ENCODE results near the gene SPOCK2.

The SPOCK2 gene

DNA sequence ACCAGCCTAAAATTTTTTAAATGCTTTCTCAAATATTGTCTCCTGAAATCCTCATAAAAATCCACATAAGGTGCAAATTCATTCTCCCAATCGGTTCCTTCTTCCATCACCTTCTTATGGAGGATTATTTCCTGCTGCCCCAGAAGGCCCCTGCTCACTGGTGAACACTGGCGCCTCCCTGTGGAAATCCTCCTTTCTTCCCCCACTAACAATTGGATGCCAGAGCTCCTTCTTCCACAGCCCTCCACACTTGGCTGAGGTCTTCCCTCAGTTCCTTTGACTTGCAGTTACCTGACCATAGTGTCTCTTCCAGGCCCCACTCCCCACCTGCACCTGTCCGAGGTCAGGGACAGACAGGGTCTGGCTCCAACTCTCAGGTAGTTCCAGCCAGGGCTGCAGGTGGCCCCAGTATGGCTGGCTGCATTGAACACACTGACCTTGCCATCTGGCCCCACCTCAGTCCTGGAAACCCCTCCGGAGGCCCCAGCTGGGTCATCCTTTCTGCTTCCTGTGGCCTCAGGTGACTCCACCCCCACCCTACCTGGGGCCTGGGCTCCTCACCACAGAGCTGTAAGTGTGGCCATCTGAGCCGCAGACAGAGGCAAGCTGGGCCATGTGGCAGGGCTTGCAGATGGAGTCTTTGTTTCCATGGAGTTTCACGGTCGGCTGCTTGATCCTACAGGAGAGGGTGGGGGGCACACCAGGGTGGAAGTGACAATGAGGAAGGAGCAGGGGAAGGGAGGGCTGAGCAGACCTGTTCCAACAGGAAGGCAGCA is 18.4 kb downstream of the SPOCK2 start:
- no peak for DNase-seq

DNA sequence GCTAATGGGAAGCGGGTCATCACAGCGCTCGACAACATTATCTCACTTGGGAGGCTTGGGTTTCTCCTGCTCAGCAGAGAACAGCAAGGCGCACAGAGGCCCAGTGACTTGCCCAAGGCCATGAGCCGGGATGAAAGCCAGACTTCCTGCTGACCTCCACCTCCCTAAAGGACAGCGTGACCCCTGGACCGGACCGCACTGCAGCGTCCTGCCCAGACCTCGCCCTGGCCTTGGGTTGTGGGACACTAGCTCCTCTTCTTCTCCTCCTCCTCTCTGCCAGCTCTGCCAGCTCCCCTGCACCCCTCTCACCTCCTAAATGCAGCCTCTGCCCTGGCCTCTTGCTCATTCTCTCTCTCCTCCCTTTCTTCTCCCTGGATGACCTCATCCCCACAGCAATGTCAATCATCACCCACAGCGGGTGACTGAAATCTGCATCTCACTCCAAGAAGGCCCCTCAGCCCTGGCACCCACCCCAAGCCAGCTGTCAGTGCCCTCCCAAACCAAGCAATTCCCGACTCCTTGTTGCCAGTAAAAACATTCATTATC is 19.4 kb downstream of the SPOCK2 start:
- no peak for DNase-seq

DNA sequence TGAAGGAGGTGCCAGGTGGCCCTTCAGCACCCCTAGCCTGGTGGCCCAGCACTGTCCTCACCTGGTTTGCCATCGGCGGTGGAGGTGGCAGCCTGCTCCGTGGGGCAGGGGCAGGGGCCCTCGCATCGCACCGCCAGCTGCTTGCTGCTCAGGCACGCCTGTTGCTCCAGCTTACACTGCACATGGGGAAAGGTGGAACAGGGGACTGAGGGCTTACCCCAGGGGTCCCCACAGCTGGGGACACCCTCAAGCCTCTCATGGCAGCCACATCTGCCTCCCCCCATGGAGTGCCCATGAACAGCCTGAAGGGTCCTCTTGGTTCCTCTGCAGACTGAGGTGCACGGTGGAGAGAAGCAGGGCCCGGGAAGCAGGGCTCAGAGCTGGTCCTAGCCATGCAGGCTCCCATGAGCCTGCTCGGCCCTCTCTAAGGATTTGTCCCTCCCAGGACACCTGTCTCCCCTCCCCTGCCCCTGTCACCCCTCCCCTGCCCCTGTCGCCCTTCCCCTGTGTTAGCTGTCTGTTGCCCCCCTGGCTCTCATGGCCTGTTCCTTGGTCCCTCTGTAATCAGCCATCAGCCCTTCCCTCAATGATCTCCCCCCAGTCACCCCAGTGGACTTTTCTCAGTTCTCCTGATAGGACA is 20.1 kb downstream of the SPOCK2 start:
- no peak for DNase-seq

DNA sequence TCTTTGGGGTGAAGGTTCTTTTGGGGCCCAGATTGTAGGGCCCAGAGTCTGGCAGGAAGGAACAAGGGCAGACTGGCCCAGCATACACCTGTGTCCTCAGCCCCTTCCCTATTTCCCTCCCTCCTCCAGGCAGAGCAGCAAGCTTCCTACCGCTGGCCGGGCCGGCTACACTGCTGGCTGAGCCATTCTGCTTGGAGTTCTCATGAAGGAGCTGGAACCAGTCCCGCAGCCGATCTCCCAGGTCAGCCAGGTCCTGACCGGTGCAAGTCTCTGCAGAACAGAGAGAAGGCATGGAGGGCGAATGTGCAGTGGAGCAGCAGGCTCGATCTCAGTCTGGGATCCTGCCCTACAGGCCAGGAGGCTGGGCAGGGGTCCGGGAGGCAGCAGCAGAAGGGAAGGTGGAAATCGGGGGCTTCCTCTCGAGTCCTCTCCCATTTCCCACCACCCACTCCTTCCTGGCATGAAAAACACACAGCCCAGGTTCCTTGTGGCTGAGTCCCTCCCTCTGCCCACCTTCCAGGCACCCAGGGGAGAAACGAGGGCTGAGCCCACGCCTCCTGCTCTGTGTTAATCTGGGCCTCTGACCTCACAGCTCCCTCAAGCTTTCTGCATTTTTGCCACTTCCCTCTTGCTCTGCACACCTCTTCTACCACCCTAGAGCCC is 20.8 kb downstream of the SPOCK2 start:
- no peak for DNase-seq

DNA sequence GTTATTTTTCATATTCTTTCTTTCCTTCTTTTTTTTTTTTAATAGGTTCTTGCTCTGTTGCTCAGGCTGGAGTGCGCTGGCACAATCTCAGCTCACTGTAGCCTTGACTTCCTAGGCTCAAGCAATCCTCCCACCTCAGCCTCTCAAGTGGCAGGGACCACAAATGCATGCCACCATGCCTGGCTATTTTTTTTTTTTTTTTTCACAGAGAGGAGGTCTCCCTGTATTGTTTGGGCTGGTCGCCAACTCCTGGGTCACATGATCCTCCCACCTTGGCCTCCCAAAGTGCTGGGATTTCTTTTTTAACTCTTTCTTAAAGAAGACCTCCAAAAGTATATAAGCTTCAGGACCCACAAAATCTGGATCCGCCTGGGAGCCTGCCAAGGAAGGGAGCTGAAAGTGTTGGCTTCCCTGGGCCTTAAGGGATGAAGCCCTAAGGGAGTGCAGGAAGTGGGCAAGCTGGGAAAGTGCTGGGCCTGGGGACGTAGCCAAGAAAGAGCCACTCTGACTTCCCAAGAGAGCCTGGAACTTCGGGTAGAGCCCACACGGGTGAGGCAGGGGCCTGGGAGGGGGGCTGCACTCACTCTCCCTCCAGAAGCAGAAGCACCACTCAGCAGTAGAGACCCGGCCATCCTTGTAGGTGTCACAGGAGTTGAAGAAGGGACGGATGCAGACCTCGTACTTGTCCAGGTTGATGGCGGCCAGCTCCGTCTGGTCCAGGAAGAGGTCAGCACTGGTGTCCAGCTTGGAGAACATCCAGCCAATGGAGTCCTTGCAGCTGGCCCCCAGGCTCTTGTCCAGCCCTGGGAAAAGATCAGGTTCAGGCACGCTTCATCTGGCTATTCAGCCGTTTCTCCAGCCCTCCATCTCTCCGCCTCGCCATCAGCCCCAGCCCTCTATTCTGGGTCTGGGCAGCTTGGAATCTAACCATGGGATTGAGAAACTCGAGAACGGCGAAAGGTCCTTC is 21.8 kb downstream of the SPOCK2 start:
- no peak for DNase-seq

DNA sequence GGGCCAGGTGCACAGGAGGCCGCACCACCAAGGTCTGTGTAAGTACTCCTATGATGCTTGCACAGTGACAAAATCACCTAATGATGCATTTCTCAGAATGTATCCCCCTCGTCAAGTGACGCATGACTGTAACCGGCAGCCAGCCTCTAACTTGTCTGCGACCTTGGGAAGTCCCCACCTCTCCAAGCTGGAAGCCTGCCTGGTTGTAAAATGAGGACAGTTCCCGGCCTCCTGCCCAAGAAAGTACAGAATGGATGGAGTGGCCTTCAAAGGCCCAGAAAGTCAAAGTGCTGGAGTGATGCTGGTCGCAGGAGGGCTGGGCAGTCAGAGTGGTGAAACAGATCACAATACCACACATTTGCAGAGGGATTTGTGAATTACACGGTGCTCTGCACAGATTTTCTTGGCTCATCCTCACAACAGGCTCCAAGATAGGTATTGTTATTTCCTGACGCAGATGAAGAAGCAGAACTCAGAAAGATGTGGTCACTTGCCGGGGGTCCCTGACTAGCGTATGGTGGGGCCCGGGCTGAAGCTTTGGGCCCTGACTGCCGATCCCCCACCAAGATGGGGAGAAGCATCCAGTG is 22.8 kb downstream of the SPOCK2 start:
- no peak for DNase-seq

DNA sequence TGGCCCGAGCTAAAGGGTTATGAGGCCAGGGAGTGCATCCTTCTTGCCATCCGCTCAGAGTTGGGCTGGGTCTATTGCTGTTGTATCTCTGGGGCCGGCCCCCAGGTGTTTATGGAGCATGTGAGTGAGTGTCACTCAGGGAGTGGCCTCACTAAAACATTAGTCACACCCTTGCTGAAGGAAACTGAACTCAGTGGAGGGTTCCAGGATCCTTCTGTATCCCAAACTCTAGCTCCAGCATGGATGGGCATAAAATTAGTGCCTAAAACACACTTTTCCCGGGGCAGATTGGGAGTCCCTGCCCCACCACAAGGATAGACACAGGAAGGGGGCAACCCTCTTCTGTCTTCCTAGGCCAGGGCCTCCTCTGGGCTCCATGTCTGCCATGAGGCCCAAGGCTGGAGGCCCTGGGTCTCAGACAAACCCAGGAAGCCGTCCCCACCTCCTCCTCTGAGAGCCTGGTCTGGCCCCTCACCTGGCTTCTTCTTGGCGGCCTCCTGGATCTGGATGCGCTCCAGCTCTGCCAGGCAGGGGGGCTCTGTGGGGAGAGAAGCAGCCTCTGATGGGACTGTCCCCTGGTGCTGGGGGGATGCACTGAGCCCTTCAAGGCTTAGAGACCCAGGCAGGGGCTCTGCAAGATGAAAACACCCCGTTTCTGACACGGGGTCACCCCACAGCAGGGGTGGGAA is 24.5 kb downstream of the SPOCK2 start:
- no peak for DNase-seq

DNA sequence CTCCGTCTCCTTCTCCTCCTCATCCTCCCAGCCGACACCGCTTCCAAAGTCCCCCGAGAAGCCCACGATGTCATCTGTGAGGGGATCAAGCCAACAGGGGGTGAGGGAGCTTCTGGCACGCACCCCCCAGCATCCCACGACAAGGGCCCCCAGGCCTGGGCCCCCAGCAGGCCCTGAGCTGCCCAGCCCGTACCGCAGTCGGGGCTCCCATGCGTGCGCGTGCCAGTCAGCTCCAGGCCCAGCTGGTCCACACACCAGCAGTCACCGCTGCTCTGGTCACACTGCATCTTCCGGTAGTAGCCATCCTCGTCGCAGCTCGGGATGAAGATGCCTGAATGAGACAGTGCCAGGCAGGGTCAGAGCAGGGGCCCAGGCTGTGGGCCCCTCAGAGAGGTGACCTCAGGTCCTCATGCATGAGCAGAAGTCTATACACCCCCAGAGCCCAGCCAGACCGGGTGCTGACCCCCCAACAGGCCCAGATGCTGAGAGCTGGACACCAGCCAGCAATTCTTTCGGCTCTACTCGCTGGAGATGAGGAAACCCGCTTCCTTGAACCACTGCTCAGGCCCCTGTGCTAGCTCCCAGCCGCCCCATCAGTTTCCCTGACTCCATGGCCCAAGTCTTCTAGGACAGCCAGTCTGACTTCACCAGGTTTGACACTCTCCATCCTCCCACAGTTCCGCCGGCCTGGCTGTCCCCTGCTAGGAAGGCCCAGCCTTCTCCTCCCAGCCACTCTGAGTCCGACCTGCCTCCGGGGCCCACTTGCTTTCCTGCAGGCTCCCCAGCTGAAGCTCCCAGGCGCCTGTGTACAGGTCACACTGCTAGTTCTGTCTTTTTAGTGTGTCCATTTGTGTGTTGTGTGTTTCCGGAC is 25.3 kb downstream of the SPOCK2 start:
- DNase-seq = no peak

DNA sequence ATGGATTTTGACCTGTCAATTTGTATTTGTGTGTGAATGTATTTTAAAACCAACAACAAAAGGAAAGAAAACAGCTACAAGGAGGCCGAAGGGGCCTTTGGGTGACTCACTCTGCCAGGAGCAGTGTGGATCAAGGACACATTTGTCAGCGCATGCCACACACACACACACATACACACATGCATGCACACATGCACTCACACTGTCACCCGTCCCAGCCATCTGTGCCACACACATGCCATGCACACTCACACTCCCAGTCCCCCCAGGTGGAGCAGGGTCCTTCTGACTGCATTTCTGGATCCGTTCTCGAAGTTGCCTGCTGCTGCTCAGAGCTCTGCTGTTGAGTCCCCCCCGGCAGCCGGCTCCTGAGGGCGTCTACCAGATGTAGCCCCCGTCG is 26.0 kb downstream of the SPOCK2 start:
- no peak for DNase-seq

DNA sequence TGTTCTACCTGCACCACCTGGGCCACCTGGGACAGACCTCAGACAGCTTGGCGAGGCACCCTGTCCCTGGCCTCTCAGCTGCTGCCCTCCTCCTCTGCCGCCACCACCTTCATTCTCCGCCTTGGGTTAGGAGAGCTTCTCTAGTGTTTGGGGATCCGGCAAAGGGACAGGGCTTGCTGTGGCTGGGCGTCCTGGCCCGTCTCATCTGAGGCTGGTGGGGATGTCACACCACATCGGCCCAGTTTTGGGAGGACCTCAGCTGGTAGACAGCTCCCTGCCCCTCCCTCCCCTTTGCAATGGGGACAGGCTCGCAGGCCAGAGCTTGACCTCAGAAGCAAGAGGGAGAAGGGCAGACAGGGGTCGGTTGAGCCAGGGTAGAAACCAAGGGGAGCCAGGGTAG is 26.4 kb downstream of the SPOCK2 start:
- no peak for DNase-seq

DNA sequence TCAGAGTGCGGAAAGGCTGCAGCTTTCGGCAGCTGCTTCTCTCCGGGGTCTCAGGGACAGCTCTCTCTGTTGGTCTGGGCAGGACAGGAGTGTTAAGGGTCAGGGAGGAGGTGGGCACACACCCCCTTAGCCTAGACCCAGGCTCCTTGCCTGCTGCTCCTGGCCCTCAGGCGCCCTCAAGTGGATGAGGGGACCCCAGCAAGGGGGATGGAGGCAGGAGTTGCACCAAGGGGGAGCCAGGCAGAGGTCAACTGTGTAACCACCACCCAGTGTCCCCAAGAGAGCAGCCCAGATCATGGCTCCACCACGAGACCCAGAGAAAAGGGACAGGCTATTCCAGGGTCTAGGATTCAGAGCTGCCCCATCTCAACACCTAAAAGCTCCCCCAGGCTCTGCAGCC is 26.9 kb downstream of the SPOCK2 start:
- no peak for DNase-seq

DNA sequence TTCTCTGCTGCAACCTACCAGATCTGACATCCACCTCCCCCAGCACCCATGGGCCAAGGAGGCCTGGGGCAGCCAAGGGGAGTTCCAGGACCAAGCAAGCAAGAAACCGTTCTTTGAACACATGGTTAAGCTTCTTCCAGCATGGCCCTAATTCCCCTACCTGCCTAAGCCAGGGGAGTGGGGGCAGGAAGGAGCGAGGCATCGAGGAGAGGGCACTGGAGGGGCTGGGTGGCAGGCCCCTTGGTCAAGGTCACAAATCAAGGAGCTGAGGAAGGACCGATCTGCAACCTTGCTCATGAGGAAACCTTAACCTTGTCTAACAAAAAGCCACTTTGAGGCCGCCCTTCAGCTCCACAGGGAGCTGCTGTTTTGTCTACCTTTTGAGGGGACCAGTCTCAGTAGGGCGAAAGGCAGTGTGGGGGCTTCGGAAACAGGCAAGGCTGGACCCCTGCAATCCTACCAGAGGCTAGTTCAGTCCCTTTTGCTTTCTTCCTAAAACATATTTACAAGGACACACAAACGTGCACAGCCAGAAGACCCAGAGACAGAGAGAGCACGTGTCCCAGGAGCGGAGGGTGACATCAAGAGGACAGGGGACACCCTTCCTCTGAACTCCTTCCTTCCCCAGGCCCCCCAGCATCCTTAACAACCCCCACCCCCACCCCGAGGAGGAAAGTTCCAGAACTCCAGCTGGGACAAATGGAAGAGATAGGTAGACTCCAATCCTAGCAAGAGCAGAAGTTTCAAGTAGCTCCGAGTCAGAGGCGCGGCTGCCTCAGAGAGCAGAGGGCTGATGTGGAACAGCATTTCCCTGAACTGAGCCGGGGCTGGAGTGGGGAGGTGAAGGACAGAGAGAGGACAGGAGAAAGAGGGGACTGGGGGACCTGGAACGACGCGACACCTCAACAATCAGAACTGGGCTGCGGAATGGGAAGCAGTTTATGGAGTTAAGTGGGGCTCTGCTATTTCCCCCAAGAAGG is 28.2 kb downstream of the SPOCK2 start:
- DNase-seq = no peak

DNA sequence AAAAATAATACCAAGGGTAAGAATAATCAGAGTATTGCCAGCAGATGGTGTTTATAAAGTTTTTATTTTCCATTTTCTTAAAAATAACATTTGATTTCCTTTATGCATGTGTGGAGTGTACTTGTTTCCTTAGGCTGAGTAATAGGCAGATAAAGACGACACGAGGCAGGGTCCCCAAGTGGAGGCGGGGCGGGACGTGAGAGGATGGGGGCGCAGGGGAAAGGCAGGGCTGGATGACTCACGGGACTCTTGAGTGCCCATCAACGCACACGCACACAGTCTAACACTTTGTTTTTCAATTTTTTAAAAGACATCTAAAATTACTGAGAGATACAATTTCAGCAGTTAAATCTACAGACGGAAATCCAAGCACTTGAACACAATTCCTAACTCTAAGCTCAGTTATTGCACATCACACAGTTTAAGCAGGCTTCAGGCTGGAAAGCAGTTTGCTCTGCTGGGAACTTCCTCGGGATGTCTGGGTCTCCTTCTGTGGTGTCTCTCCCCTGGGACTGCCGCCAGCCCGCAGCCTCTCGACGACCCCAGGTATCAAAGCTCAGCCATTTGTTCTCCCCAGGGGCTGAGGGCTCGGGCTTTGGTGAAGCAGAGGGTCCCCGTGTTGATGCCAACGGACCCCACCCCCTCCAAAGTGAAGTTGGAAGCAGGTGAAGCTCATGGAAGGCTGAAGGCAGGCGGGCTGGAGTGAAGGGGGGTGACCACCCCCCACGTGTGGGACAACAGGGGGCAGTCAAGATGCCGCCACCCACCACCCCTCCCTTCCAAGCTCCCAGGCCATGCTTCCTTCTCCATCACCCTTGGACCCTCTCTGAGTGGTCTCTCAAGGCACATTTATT is 29.1 kb downstream of the SPOCK2 start:
- no peak for DNase-seq

DNA sequence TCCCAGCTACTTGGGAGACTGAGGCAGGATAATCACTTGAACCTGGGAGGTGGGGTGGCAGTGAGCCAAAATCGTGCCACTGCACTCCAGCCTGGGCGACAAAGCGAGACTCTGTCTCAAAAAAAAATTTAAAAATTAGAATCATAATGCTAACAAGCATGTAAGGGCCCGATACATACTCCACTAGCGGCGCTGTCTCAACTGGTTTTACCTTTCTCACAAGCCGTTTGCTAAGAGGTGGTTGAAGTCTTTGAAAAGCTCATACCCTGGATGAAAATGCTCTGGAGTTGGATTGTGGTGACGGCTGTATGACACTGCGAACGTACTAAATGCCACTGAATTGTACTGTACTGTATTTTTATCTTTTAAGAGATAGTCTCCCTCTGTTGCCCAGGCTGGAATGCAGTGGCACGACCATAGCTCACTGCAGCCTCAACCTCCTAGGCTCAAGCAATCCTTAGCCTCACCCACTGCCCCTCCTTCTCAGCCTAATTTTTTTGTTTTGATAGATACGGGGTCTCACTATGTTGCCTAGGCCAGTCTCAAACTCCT is 29.9 kb downstream of the SPOCK2 start:
- no peak for DNase-seq

DNA sequence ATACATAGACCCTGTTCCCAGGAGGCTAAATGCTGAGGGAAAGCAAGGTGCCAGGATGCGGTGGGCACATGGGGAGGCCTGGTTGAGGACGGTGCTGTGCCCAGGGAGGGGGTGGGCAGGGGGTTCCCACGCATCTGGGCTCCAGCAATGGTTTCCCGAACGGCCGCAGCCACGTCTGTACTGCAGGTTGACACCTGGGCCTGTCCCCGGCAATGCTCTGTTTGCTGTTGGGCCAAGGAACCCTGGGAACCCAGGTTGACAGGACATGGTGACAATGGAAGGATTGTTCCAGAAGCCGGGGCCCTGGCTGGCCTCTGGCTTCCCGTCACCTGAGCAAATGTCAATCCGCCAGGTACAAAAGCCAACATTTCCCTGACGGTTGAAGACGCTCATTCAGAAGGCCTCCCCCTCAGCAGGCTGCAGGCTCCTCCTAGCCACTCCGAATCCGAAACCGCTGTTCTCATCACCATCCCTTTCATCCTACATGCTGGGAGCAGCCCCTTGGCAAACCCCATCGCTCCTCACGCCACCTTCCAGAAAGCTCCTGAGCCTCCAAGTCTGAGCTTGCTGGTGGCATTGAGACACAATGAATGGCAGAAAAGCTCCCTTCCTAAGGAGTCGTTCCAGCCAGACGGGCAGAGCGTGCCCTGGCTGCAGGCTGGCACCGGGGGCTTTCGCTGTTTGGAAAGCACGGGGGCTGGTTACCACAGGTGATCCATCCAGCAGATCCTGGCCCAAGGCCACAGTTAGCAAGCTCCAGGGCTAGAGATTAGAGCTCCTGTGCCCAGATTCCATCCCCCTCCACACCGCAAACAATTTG is 31.2 kb downstream of the SPOCK2 start:
- no peak for DNase-seq

DNA sequence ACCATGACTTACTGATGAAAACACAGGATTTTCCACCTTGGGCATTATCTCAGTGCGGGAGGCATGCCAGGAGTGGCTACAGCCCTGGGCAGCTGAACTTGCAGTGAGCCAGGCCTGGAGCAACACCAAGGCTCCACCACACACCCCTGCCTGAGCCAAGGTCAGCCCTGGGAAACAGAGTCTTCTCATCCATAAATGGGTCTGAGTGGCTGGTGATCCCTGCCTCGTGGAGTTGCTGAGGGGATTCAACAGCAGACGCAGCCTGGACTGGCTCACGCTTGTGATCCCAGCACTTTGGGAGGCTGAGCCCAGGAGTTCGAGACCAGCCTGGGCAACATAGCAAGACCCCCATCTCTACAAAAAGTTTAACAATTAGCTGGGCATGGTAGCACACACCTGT is 32.2 kb downstream of the SPOCK2 start:
- DNase-seq = no peak

DNA sequence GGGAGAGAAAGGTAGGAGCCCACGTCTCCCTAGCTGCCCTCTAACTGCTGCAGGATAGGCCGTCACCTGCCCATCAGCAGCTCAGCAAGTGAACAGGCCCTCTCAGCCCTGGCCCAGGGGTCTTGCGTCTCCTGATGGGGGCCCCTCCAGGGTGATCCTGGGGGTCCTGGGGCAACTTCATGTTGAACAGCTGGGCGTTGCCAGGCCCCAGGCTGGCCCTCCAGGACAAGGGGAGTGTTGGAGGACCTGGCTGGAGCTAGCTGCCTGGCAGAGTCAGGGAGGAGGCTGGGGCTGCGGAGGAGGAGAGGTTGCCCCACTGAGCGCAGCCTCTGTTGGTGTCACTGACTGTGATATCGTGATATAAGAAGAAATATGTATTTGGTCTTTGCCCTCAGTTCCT is 34.7 kb downstream of the SPOCK2 start:
- no peak for DNase-seq
